ENCODE measurements around the gene COX14.
"Not testable (repeated sequence)": the region's sequence is repeated elsewhere in the genome, so short reads cannot be mapped to it uniquely, and the experiment has no call there.

Gene COX14

GRCh38 chr12:50107416-50108268, 4.4 kb upstream of the COX14 start:
- DNase-seq (ENCODE audit: low read depth in 2 of 2), result no peak

DNA sequence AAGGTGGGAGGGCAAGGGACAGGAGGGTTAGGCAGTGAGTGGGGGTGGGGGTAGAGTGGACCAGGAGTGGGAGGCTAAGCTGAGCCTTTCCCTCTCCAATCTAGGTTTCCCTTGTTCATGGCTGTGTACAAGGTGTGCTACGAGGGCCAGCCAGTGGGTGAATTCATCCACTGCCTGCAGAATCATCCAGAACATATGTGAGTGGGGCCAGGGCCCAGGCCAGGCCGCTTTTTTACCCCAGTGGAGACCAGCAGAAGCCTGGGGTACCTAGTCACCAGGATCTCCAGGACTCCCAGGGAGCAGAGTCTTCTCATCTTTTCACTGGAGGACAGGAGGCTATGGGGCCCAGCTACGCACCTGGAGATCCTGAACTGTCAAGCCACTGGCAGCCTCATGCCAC, 2.7 kb upstream of the COX14 start:
- no peak for DNase-seq (ENCODE audit: low read depth in 2 of 2)

DNA sequence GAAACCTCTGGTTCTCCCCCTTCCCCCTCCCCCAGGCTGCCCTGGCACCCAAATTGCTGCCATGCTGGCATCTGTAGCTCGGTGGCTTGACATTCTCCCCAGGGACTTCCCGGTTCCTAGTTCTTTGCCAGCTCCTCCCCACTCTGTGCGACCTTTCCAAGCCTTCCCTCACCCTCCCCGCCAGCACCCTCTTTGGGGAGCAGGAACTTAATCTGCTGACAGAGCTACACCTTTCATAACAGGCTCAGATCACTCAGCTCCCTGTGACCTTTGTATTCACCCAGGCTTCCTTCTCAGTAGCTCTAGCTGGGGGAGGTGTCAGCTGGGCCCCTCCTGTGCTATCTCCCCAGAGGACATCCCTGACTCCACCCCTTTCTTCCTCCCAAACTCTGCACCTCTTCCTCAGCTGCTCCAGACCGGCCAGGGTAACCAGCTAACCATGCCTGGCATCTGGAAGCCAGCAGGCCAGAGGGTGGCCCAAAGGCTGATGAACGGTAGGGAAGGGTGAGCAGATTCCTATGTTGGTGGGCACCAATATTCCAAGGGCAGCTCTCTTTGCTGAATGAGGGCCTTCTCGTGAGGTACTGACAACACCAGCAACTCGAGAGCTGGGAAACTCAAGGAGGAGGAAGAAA, 1.8 kb upstream of the COX14 start:
- no peak for DNase-seq (ENCODE audit: low read depth in 2 of 2)

- no peak for DNase-seq (ENCODE audit: low read depth in 2 of 2)
These were observed 1.2 kb upstream of the COX14 start for GRCh38 chr12:50110762-50111351.

DNA sequence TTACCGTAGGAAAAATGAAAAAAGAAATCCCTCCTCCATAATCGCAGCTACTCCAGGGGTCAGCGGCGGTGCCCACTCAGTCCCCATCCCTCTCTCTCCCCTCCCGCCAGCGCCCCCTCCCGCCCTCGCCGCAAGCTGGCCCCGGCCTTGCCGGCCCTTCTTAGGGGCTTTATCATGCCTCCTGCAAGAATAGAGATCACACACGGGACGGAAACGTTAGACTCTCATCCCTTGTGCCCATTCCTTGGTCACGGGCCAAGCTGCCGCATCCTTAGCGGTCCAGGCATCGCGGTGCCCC, 692 bp upstream of the COX14 start:
- DNase-seq (ENCODE audit: low read depth in 2 of 2), result no peak

DNA sequence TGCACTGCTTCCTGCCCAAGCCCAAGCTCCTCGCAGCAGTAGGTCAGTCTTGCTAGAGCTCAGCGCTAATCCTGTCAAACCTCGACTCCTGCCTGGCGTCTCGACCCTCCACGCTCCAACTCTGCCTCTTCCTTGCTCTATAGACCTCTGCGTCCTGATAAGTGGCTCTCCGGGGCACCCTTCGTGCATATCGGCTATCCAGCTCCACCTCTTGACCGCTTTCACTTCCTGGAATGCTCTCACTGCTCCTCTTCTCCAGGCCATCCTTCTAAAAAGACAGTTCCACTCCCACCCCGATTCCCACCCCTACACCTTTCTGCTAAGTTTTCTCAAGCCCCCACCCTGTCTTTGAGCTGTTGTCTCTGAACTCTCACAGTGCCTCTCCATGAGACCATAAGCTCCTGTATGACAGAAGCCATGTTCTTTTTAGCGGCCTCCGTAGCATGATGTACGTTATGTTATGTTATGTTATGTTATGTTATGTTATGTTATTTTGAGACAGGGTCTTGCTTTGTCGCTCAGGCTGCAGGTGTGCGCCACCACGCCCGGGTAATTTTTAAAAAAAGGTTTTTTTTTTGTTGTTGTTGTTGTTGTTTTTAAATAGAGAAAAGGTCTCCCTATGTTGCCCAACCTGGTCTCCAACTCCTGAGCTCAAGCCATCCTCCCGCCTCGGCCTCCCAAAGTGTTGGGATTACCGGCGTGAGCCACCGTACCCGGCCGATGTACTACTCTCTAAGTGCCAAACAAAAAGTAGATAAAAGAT, 601 bp downstream of the COX14 start:
- no peak for DNase-seq (ENCODE audit: low read depth in 2 of 2)

GRCh38 chr12:50117057-50117622, 5.1 kb downstream of the COX14 start:
- no peak for DNase-seq (ENCODE audit: low read depth in 2 of 2)

DNA sequence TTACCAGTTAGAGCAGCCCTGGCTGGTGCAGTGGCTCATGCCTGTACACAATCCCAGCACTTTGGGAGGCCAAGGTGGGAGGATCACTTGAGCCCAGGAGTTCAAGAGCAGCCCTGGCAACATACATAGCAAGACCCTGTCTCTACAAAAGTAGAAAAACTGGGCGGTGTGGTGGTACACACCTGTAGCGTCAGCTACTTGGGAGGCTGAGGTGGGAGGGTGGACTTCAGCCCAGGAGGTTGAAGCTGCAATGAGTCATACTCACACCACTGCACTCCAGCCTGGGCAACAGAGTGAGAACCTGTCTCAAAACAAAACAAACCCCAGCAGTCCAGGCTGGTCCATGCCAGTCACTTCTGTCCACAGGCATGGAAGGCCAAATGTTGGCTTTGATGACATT, 7.4 kb downstream of the COX14 start:
- no peak for DNase-seq (ENCODE audit: low read depth in 2 of 2)

DNA sequence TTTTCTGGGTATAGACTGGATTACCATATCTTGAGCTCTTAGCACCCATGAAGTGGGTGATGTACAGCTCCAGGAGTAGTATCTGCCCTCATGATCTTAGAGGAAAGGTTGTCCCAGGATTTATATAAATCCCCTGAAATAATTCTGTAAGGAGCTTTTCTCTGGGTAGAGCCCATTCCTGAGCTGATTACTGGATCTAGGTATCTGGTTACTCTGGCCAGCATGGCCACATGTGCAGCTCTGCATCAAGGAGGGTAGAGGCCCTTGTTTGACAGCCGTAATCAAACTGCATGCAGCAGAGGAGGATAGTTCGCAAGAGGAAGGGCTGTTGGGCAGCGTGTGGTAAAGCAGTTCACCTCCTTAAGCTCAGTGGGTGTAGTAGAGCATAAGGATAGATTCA, 8.5 kb downstream of the COX14 start:
- DNase-seq (ENCODE audit: low read depth in 2 of 2), result no peak

- DNase-seq (ENCODE audit: low read depth in 2 of 2), result no peak
These were observed 8.9 kb downstream of the COX14 start for GRCh38 chr12:50120953-50121352.

- DNase-seq (ENCODE audit: low read depth in 2 of 2), result no peak
These were observed 9.6 kb downstream of the COX14 start for GRCh38 chr12:50121641-50122040.

GRCh38 chr12:50123203-50123602, 11.2 kb downstream of the COX14 start:
- no peak for DNase-seq (ENCODE audit: low read depth in 2 of 2)

- no peak for DNase-seq (ENCODE audit: low read depth in 2 of 2)
These were observed 15.5 kb downstream of the COX14 start for GRCh38 chr12:50127546-50127945.

- DNase-seq (ENCODE audit: low read depth in 2 of 2), result no peak
These were observed 17.3 kb downstream of the COX14 start for GRCh38 chr12:50129290-50129689.

- no peak for DNase-seq (ENCODE audit: low read depth in 2 of 2)
These were observed 20.6 kb downstream of the COX14 start for GRCh38 chr12:50132505-50133135.

- no peak for DNase-seq (ENCODE audit: low read depth in 2 of 2)
These were observed 31.0 kb downstream of the COX14 start for GRCh38 chr12:50142993-50143392.

GRCh38 chr12:50145439-50145838, 33.4 kb downstream of the COX14 start:
- no peak for DNase-seq (ENCODE audit: low read depth in 2 of 2)

- DNase-seq (ENCODE audit: low read depth in 2 of 2), result no peak
These were observed 35.2 kb downstream of the COX14 start for GRCh38 chr12:50147281-50147680.

- not testable (repeated sequence) for DNase-seq (ENCODE audit: low read depth in 2 of 2)
These were observed 36.0 kb downstream of the COX14 start for GRCh38 chr12:50148011-50148410.

- DNase-seq (ENCODE audit: low read depth in 2 of 2), result no peak
These were observed 37.3 kb downstream of the COX14 start for GRCh38 chr12:50149311-50149710.

- DNase-seq (ENCODE audit: low read depth in 2 of 2), result no peak
These were observed 39.1 kb downstream of the COX14 start for GRCh38 chr12:50151047-50151687.

Data from stimulated activated CD8-positive, alpha-beta memory T cell treated with anti-CD3 and anti-CD28 coated beads, Interleukin-15, amount 100 ng/mL, for 4 hours (primary cell).